ENCODE data around the gene PTPRG.
A peak's percentile ranks its signal among the peaks of the same experiment; 100 is the strongest.

The PTPRG gene

DNA sequence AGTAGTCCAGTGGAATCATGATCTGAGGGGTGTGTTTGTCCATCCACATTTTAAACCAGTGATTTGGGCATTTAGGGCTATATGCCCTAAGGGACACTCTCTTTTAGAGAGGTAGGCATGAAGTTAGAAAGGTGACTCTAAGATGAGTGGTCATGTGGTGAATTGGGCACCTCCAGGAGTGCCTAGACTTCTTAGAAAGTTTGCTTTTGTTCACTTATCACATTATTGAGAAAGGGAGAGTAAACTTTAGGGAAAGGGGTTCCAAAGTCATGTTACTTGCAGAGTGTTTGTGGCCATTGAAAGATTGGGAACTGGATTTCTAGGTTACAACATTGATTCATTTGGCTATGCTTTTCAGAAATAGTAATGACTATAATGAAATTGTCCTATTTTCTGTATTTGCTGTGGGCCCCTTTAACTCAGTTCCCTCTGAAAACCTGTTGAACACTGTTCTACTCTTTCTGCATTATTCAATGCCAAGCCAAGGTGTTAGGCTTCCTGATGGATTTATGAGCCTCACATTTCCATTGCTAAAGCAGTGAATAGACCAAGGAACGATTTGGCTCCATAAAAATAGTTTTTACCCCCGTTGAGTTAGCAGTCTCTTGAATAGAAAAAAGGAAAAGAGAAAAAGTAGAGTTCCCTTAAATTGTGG is 169.3 kb downstream of the PTPRG start:
- no peaks in the 10 kb centered on the region for H3K4me1 Mint-ChIP-seq (ENCODE audit: low read depth in 2 of 2)
- DNase-seq: no peak
- no peak overlapping the region for H3K27ac Mint-ChIP-seq
- H3K9me3 Mint-ChIP-seq: peaks cover 5% of the 10 kb centered on the region in 2 donors
- H3K36me3 Mint-ChIP-seq (ENCODE audit: insufficient read depth): no peaks in the 10 kb centered on the region
- H3K4me3 Mint-ChIP-seq: no peak overlapping the region
- no peaks in the 10 kb centered on the region for H3K27me3 Mint-ChIP-seq
- no peak for ATAC-seq (replicated peaks)

GRCh38 chr3:61733000-61733399 is 171.6 kb downstream of the PTPRG start:
- Mint-ChIP-seq H3K9me3 (peaks cover 0 to 8% of the 10 kb centered on the region in 2 donors), H3K36me3 (ENCODE audit: insufficient read depth) (no peaks in the 10 kb centered on the region), H3K4me3 (no peak overlapping the region), H3K27ac (no peak overlapping the region), H3K27me3 (no peaks in the 10 kb centered on the region), H3K4me1 (ENCODE audit: low read depth in 2 of 2) (no peaks in the 10 kb centered on the region)
- DNase-seq: no peak
- no peak for ATAC-seq (replicated peaks)

GRCh38 chr3:61733876-61734275 is 172.5 kb downstream of the PTPRG start:
- Mint-ChIP-seq H3K9me3 (peaks cover 0 to 8% of the 10 kb centered on the region in 2 donors), H3K4me1 (ENCODE audit: low read depth in 2 of 2) (no peaks in the 10 kb centered on the region), H3K4me3 (no peak overlapping the region), H3K36me3 (ENCODE audit: insufficient read depth) (no peaks in the 10 kb centered on the region), H3K27me3 (no peaks in the 10 kb centered on the region), H3K27ac (peak overlapping the region in 1 of 2 donors; percentile 87)
- DNase-seq: no peak
- ATAC-seq (replicated peaks): no peak

DNA sequence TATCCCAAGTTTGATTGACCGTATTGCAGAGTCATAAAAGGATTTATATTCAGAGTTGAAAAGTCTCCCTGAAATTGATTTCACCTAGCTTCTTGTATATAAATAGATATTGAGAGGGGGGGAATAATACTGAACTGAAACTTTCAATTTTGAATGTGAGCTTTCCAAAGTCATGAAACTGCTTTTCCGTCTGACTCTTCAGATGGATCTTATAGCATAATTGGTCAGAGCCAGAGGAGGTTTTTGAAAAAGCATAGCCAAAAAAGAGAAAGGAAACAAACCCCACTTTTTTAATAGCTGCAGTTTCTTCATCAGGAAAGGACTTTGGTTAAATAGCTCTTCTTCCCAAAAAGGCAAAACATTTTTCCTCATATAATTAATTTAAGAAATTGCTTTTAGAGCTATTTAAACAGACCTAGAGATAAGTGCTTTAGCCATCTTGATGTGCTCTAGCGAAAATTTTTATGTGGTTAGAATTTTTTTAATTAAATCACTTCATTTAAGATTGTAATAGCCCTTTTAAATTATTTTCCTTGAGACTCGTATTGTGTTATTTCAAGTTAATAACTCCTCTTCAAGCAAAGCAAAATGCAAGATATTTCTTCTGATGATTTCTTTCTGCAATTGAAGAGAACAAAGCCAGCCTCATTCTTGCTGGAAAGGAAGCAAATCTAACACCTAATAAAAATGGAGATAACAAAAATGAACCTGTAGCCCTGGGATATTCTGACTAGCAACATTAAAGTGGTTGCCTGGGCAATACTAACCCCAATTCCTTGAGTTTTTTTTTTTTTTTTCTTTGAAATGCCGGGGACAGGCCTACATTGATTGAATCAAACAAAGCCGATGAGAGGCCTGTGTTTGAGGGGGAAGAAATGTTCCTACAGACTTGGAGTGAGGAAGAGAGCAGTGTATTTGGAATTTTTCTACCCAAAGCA is 173.6 kb downstream of the PTPRG start:
- H3K27me3 Mint-ChIP-seq: no peaks in the 10 kb centered on the region
- no peak overlapping the region for H3K27ac Mint-ChIP-seq
- ATAC-seq (replicated peaks) (no peak), DNase-seq (no peak)
- H3K4me1 Mint-ChIP-seq (ENCODE audit: low read depth in 2 of 2): no peaks in the 10 kb centered on the region
- H3K36me3 Mint-ChIP-seq (ENCODE audit: insufficient read depth): no peaks in the 10 kb centered on the region
- H3K9me3 Mint-ChIP-seq: peaks cover 0 to 5% of the 10 kb centered on the region in 2 donors
- H3K4me3 Mint-ChIP-seq: no peak overlapping the region

GRCh38 chr3:61736506-61736905 is 175.1 kb downstream of the PTPRG start:
- Mint-ChIP-seq H3K4me3 (no peak overlapping the region), H3K36me3 (ENCODE audit: insufficient read depth) (no peaks in the 10 kb centered on the region), H3K27me3 (no peaks in the 10 kb centered on the region), H3K27ac (no peak overlapping the region), H3K4me1 (ENCODE audit: low read depth in 2 of 2) (no peaks in the 10 kb centered on the region), H3K9me3 (peaks cover 0 to 3% of the 10 kb centered on the region in 2 donors)
- DNase-seq (no peak), ATAC-seq (replicated peaks) (no peak)

GRCh38 chr3:61739640-61740039 is 178.3 kb downstream of the PTPRG start:
- Mint-ChIP-seq H3K9me3 (peaks cover 3 to 9% of the 10 kb centered on the region in 2 donors), H3K27me3 (no peaks in the 10 kb centered on the region), H3K27ac (no peak overlapping the region), H3K36me3 (ENCODE audit: insufficient read depth) (no peaks in the 10 kb centered on the region), H3K4me1 (ENCODE audit: low read depth in 2 of 2) (no peaks in the 10 kb centered on the region), H3K4me3 (no peak overlapping the region)
- DNase-seq: no peak
- no peak for ATAC-seq (replicated peaks)

DNA sequence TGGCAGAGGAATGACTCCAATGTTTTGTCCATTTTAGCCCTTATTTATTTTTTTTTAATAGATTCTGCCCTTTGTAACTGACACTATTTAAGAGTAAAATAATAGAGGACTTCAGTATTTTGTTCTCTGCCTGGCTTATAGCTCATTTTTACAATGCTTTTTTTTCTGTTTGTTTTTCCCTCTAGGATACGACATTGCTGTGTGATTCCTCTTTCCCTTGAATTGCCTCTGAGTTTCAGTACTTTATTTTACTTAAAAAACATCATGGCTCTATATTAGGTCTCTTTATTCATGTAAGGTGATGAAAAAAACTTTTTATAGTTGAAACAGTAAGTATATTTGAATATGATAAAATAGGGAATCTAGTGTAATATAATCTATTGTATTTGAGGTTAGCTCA is 179.1 kb downstream of the PTPRG start:
- Mint-ChIP-seq H3K9me3 (peaks cover 3 to 9% of the 10 kb centered on the region in 2 donors), H3K4me3 (no peak overlapping the region), H3K36me3 (ENCODE audit: insufficient read depth) (no peaks in the 10 kb centered on the region), H3K27ac (no peak overlapping the region), H3K4me1 (ENCODE audit: low read depth in 2 of 2) (no peaks in the 10 kb centered on the region), H3K27me3 (no peaks in the 10 kb centered on the region)
- ATAC-seq (replicated peaks) (no peak), DNase-seq (no peak)

DNA sequence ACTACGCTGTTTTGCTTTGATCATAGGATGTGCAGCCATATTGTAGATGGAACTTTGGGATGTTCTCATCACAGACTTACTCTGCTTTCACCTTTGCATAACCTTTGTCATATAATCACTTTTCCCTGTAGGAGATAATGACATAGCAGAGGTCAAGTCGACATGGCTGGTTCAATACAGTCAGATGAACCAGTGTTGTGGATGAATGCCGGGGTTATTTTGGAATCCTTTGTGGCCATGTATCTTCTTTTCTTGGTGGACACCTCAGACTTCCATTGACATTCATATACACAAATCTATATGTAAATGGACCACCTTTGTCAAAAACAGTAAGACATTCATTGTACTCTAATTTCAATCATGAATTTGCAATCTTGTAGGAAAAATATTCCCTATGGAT is 180.2 kb downstream of the PTPRG start:
- no peak for DNase-seq
- Mint-ChIP-seq H3K27ac (no peak overlapping the region), H3K27me3 (no peaks in the 10 kb centered on the region), H3K4me3 (no peak overlapping the region), H3K36me3 (ENCODE audit: insufficient read depth) (no peaks in the 10 kb centered on the region), H3K9me3 (peaks cover 5 to 9% of the 10 kb centered on the region in 2 donors), H3K4me1 (ENCODE audit: low read depth in 2 of 2) (no peaks in the 10 kb centered on the region)
- ATAC-seq (replicated peaks): no peak

DNA sequence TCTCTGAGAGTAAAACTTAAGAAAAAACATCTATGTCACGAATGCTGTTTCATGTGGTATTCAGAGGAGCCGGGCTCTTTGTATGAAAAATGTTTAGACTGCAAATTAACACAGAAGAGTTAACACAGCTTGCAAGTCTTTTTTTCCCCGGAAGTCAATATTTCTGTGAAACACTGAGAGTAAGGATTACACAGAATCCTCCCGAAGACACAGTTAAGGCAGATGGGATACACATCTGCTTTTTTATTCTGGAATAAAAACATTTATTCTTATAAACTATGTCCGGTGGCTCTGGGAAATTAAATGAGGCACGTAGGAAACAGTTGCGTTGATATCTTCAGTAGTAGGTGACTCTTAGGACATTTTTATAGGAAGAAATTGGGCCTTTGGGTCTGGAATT is 180.6 kb downstream of the PTPRG start:
- Mint-ChIP-seq H3K27ac (no peak overlapping the region), H3K27me3 (no peaks in the 10 kb centered on the region), H3K4me3 (no peak overlapping the region), H3K36me3 (ENCODE audit: insufficient read depth) (no peaks in the 10 kb centered on the region), H3K4me1 (ENCODE audit: low read depth in 2 of 2) (no peaks in the 10 kb centered on the region), H3K9me3 (peaks cover 3 to 9% of the 10 kb centered on the region in 2 donors)
- no peak for ATAC-seq (replicated peaks)
- DNase-seq: no peak

DNA sequence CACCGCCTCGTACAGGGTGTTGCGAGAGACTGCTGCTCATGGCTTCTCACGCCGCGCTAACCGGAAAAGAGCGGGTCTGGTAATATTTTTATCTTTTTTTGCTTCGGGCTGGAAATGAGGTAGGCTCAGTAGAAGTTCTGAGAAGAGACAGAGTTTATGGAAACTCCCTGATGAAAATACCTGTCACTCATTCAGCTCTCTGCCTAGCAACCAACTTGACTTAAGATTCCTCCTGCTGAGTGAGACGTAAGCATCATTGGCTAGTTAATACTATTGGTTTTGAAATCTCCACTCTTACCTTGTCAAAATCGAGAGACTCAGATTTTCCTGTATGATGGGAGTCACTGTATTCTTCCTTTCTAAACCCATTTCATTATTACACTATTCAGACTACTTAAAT is 181.7 kb downstream of the PTPRG start:
- Mint-ChIP-seq H3K4me1 (ENCODE audit: low read depth in 2 of 2) (no peaks in the 10 kb centered on the region), H3K36me3 (ENCODE audit: insufficient read depth) (no peaks in the 10 kb centered on the region), H3K27ac (no peak overlapping the region), H3K9me3 (peaks cover 2 to 9% of the 10 kb centered on the region in 2 donors), H3K27me3 (no peaks in the 10 kb centered on the region), H3K4me3 (no peak overlapping the region)
- no peak for DNase-seq
- no peak for ATAC-seq (replicated peaks)

- H3K4me1 Mint-ChIP-seq (ENCODE audit: low read depth in 2 of 2): no peaks in the 10 kb centered on the region
- no peaks in the 10 kb centered on the region for H3K27me3 Mint-ChIP-seq
- ATAC-seq (replicated peaks): no peak
- no peak overlapping the region for H3K27ac Mint-ChIP-seq
- peaks cover 2 to 9% of the 10 kb centered on the region in 2 donors for H3K9me3 Mint-ChIP-seq
- H3K4me3 Mint-ChIP-seq: no peak overlapping the region
- no peaks in the 10 kb centered on the region for H3K36me3 Mint-ChIP-seq (ENCODE audit: insufficient read depth)
- DNase-seq: no peak
Observed at GRCh38 chr3:61743686-61744242, 182.4 kb downstream of the PTPRG start.

DNA sequence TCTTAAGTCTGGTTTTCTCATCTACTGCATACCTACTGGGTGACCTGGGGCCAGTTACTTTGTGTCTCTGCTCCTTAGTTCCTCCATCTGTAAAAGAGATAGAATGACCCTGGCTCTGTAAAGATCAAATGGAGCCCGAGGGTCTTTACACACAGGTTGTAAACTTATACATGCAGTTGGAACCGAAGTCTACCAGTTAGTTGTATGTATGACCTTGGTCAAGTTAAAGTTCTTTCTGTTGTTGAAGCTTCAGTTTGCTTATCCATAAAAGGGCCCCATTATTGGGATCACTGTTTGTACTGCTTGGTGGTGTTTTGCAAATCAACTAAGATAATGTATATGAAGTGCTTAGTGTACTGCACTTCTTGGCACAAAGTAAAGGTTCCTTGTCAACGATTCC is 186.9 kb downstream of the PTPRG start:
- H3K36me3 Mint-ChIP-seq (ENCODE audit: insufficient read depth): no peaks in the 10 kb centered on the region
- no peak for DNase-seq
- H3K27ac Mint-ChIP-seq: no peak overlapping the region
- no peaks in the 10 kb centered on the region for H3K27me3 Mint-ChIP-seq
- no peak overlapping the region for H3K4me3 Mint-ChIP-seq
- no peak for ATAC-seq (replicated peaks)
- no peaks in the 10 kb centered on the region for H3K4me1 Mint-ChIP-seq (ENCODE audit: low read depth in 2 of 2)
- H3K9me3 Mint-ChIP-seq: peaks cover 2 to 4% of the 10 kb centered on the region in 2 donors

DNA sequence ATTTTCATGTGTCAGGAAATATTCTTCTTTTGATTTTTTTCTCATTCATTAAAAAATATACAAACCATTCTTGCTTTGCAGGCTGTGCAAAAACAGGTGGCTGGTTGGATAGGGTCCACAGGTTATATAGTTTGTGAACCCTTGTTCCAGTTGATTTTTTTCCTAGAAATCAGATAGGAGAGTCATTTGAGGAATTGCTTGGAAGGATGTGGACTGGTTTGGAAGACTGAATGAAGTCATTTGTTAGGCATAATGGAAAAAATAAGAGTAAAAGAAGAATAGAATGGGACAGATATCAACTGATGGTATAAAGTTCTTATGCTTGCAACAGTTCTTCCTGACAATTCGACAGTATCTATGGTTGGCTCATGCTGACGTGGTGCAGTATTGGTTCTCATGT is 189.4 kb downstream of the PTPRG start:
- DNase-seq: no peak
- Mint-ChIP-seq H3K27me3 (no peaks in the 10 kb centered on the region), H3K27ac (no peak overlapping the region), H3K36me3 (ENCODE audit: insufficient read depth) (no peaks in the 10 kb centered on the region), H3K9me3 (peaks cover 0 to 1% of the 10 kb centered on the region in 2 donors), H3K4me1 (ENCODE audit: low read depth in 2 of 2) (no peaks in the 10 kb centered on the region), H3K4me3 (no peak overlapping the region)
- ATAC-seq (replicated peaks): no peak

DNA sequence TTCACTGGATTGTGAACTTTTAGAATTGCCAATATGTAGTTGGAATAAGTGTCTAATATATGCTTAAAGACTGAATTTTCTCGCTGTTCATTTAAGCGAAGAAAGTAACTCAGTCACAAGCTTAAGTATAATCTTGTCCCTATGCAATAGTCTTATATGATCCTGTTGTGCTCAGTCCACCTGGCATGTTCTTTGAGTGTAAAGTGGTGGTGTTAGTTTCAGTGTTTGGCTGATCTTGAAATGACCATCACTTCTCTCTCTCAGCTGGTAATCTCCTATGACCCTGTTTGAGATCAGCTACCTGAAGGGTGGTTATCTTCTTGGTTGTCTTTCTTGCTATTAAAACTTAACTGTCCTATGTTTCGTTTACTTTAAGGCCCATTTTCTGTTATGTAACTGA is 197.5 kb downstream of the PTPRG start:
- DNase-seq (no peak), ATAC-seq (replicated peaks) (no peak)
- no peaks in the 10 kb centered on the region for H3K27me3 Mint-ChIP-seq
- no peak overlapping the region for H3K27ac Mint-ChIP-seq
- peaks cover under 1 to 4% of the 10 kb centered on the region in 2 donors for H3K9me3 Mint-ChIP-seq
- H3K4me1 Mint-ChIP-seq (ENCODE audit: low read depth in 2 of 2): no peaks in the 10 kb centered on the region
- H3K4me3 Mint-ChIP-seq: no peak overlapping the region
- H3K36me3 Mint-ChIP-seq (ENCODE audit: insufficient read depth): no peaks in the 10 kb centered on the region

Data from effector memory CD8-positive, alpha-beta T cell (primary cell).